Measurements from ENCODE around the gene RTN4IP1.

GRCh38 chr6:106547601-106548453, 81.5 kb downstream of the RTN4IP1 start:
- TF ChIP-seq, protein P1, sequence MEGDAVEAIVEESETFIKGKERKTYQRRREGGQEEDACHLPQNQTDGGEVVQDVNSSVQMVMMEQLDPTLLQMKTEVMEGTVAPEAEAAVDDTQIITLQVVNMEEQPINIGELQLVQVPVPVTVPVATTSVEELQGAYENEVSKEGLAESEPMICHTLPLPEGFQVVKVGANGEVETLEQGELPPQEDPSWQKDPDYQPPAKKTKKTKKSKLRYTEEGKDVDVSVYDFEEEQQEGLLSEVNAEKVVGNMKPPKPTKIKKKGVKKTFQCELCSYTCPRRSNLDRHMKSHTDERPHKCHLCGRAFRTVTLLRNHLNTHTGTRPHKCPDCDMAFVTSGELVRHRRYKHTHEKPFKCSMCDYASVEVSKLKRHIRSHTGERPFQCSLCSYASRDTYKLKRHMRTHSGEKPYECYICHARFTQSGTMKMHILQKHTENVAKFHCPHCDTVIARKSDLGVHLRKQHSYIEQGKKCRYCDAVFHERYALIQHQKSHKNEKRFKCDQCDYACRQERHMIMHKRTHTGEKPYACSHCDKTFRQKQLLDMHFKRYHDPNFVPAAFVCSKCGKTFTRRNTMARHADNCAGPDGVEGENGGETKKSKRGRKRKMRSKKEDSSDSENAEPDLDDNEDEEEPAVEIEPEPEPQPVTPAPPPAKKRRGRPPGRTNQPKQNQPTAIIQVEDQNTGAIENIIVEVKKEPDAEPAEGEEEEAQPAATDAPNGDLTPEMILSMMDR (IDR thresholded peaks at IDR 0.05): no peak
- TF ChIP-seq POLR2AphosphoS5 (IDR thresholded peaks at IDR 0.05): no peak
- TF ChIP-seq POLR2A (IDR thresholded peaks at IDR 0.05): no peak

Data from upper lobe of left lung (tissue), 4 donors.